Hepatocyte (in vitro differentiated cells): ENCODE data around the gene PDE7B. TPM values are rescaled to one million over a fixed set of nuclear protein-coding genes. Genes with fewer than 3 reads are reported as not detected.

Experiments used
- DNase-seq: peaks from one replicate; pipeline ENCODE4 v3.0.0-alpha.2; 2016; ENCODE audit warnings: low spot score
- H2AFZ ChIP-seq: fragments of 200-600 bp; sonication (generic); 2 replicates; pipeline ENCODE4 v1.6.0; 2016; ENCODE audit warnings: antibody characterized with exemption, mild to moderate bottlenecking
- H3K27ac ChIP-seq: fragments of 200-600 bp; sonication (generic); 2 replicates; pipeline ENCODE4 v1.5.1; 2016; ENCODE audit warnings: mild to moderate bottlenecking
- H3K27me3 ChIP-seq: fragments of 200-600 bp; sonication (generic); 2 replicates; pipeline ENCODE4 v1.6.1; 2016
- H3K36me3 ChIP-seq: fragments of 200-600 bp; sonication (generic); replicated peaks from 2 replicates; pipeline ENCODE4 v1.5.1; 2016; ENCODE audit warnings: low read depth; ENCODE audit not compliant: insufficient read depth
- H3K4me1 ChIP-seq: fragments of 200-600 bp; sonication (generic); 2 replicates; pipeline ENCODE4 v1.5.1; 2016; ENCODE audit warnings: mild to moderate bottlenecking, moderate library complexity; ENCODE audit not compliant: insufficient read depth
- H3K4me2 ChIP-seq: fragments of 200-600 bp; sonication (generic); 2 replicates; pipeline ENCODE4 v1.6.0; 2016
- H3K4me3 ChIP-seq: fragments of 200-600 bp; sonication (generic); 2 replicates; pipeline ENCODE4 v1.5.1; 2016; ENCODE audit warnings: mild to moderate bottlenecking
- H3K79me2 ChIP-seq: fragments of 200-600 bp; sonication (generic); 2 replicates; pipeline ENCODE4 v1.6.0; 2017; ENCODE audit warnings: mild to moderate bottlenecking
- H3K9me2 ChIP-seq: fragments of 200-600 bp; sonication (generic); replicated peaks from 2 replicates; pipeline ENCODE4 v1.6.0; 2017; ENCODE audit warnings: mild to moderate bottlenecking; ENCODE audit not compliant: insufficient read depth
- H3K9me3 ChIP-seq: fragments of 200-600 bp; sonication (generic); 2 replicates; pipeline ENCODE4 v1.5.1; 2016; ENCODE audit warnings: low read depth, mild to moderate bottlenecking
- H4K20me1 ChIP-seq: fragments of 200-600 bp; sonication (generic); 2 replicates; pipeline ENCODE4 v1.6.0; 2016; ENCODE audit warnings: mild to moderate bottlenecking; ENCODE audit not compliant: insufficient read depth, poor library complexity, severe bottlenecking
- CTCF ChIP-seq: fragments of 200-600 bp; sonication (generic); IDR thresholded peaks from 2 replicates; pipeline ENCODE4 v1.5.1; 2016; ENCODE audit warnings: antibody characterized with exemption, mild to moderate bottlenecking; ENCODE audit not compliant: poor library complexity
- EZH2 ChIP-seq: fragments of 200-600 bp; sonication (generic); IDR thresholded peaks from 2 replicates; pipeline ENCODE4 v1.6.1; 2016; ENCODE audit warnings: antibody characterized with exemption, mild to moderate bottlenecking, borderline replicate concordance
- EZH2phosphoT487 ChIP-seq: fragments of 200-600 bp; sonication (generic); IDR thresholded peaks from one replicate; pipeline ENCODE4 v1.6.1; 2018; ENCODE audit warnings: antibody characterized with exemption, mild to moderate bottlenecking, low read depth, moderate library complexity; ENCODE audit not compliant: unreplicated experiment, severe bottlenecking
- WGBS: methylation state at CpG from one replicate; pipeline ENCODE4 v1.1.6; 2016; ENCODE audit warnings: low lambda C conversion rate; ENCODE audit errors: missing lambda C conversion rate; 5-methylcytosine and 5-hydroxymethylcytosine counted together
- polyA plus RNA-seq: library from polyadenylated mRNA; unstranded; fragments of >200 nt; fragmentation: Nextera tagmentation; extraction: Ambion mirVana; gene quantifications from 2 replicates; pipeline ENCODE4 v1.2.1, GENCODE V29; 2016
- total RNA-seq: library from RNA; depleted of rRNA; stranded (reverse); fragments of >200 nt; gene quantifications from 2 replicates; pipeline ENCODE4 v1.2.3, GENCODE V29; 2014

Gene PDE7B
- total and polyA plus RNA-seq, 2 experiments from 2014 or later, result 3.4 to 7.2 TPM

GRCh38 chr6:136161950-136162349 lies 310.4 kb downstream of the PDE7B start:
- Histone ChIP-seq H3K79me2 (no peaks in the 10 kb centered on the region), H3K4me3 (no peak overlapping the region), H3K9me2 (no peaks in the 10 kb centered on the region), H3K36me3 (no peaks in the 10 kb centered on the region), H3K9me3 (no peaks in the 10 kb centered on the region), H3K27me3 (no peaks in the 10 kb centered on the region), H2AFZ (no peak overlapping the region), H3K27ac (no peak overlapping the region), H3K4me2 (no peak overlapping the region), H3K4me1 (peaks cover 8% of the 10 kb centered on the region), H4K20me1 (no peaks in the 10 kb centered on the region)
- TF ChIP-seq EZH2phosphoT487, result no peak
- no peak for TF ChIP-seq EZH2
- TF ChIP-seq CTCF, result no peak
- no peak for DNase-seq
- 83% methylated on average over 3 of the region's 3 CpGs for WGBS

- Histone ChIP-seq H3K4me2 (no peak overlapping the region), H3K27me3 (no peaks in the 10 kb centered on the region), H4K20me1 (no peaks in the 10 kb centered on the region), H2AFZ (no peak overlapping the region), H3K9me3 (no peaks in the 10 kb centered on the region), H3K27ac (no peak overlapping the region), H3K36me3 (no peaks in the 10 kb centered on the region), H3K4me1 (peaks cover 8% of the 10 kb centered on the region), H3K9me2 (no peaks in the 10 kb centered on the region), H3K79me2 (no peaks in the 10 kb centered on the region), H3K4me3 (no peak overlapping the region)
- TF ChIP-seq CTCF, result no peak
- no peak for TF ChIP-seq EZH2
- no peak for TF ChIP-seq EZH2phosphoT487
- WGBS, result 93% methylated on average over 3 of the region's 3 CpGs
- no peak for DNase-seq
Measured at GRCh38 chr6:136163260-136163659, 311.8 kb downstream of the PDE7B start.

- WGBS, result 95% methylated on average over 1 of the region's 1 CpG
- H3K79me2 ChIP-seq, result no peaks in the 10 kb centered on the region
- no peak for DNase-seq
- no peak overlapping the region for H3K4me3 ChIP-seq
- H3K4me2 ChIP-seq, result no peak overlapping the region
- H2AFZ ChIP-seq, result no peak overlapping the region
- H3K27me3 ChIP-seq, result no peaks in the 10 kb centered on the region
- H3K9me3 ChIP-seq, result no peaks in the 10 kb centered on the region
- H3K9me2 ChIP-seq, result no peaks in the 10 kb centered on the region
- H4K20me1 ChIP-seq, result no peaks in the 10 kb centered on the region
- TF ChIP-seq EZH2phosphoT487, result no peak
- TF ChIP-seq CTCF, result no peak
- no peak for TF ChIP-seq EZH2
- H3K4me1 ChIP-seq, result no peaks in the 10 kb centered on the region
- H3K27ac ChIP-seq, result no peak overlapping the region
- no peaks in the 10 kb centered on the region for H3K36me3 ChIP-seq
Measured at GRCh38 chr6:136166815-136167214, 315.3 kb downstream of the PDE7B start.
